PFSK-1 (cell line): ENCODE measurements around the gene PACSIN1.

Source experiments
- FOXP2 ChIP-seq: optimal IDR thresholded peaks from 2 replicates; pipeline ENCODE3; 2011; ENCODE audit warnings: borderline replicate concordance, control low read depth, inconsistent platforms; ENCODE audit not compliant: insufficient read depth; ENCODE audit errors: extremely low read length, extremely low read depth
- POLR2AphosphoS5 ChIP-seq: IDR thresholded peaks from 2 replicates; pipeline ENCODE4 v1.6.1; 2012; ENCODE audit warnings: low read depth, mild to moderate bottlenecking, control low read depth, low read length, moderate library complexity
- TAF1 ChIP-seq: IDR thresholded peaks from 2 replicates; pipeline ENCODE4 v1.6.1; 2012; ENCODE audit warnings: low read length, control low read depth, borderline replicate concordance; ENCODE audit not compliant: insufficient read depth
- TF ChIP-seq, protein P1 (sequence below), 2 experiments: IDR thresholded peaks; 2 replicates each; pipeline versions ENCODE4 v1.6.1 to v1.8.0; 2011 to 2012; ENCODE audit warnings: low read depth in 2 of 2, low read length in 2 of 2, control low read depth in 1 of 2, inconsistent platforms in 1 of 2, mild to moderate bottlenecking in 1 of 2, moderate library complexity in 1 of 2; ENCODE audit not compliant: insufficient read depth in 1 of 2

DNA sequence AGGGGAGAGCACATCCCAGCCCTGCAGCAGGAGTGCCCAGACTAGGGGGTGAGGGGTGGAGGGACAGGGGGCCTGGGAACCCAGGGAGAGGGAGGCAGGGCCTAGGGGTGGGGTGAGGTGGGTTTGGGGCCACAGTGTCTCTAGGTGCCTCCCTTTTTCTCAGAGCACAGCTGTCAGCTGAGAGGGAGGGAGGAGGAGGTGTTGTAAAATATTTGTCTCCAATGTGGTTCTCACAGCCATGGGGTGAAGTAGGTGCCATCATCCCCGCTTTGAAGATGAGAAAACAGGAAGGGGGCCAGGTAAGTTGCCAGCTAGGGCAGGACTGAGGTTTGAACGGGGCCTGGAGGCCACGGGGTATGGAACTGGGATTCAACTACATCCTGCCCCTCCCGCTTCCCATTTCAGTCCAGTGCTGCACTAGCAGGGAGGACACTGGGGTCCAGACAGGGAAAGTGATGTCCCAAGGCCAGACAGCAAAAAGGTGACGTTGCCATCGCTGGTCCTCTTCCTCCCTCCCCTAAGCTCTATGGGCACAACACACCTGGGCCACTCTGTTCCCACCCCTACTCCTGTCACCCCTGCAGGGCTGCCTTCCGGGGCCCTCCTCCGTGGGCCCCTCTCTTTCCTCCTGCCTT lies 20.3 kb downstream of the PACSIN1 start:
- TF ChIP-seq POLR2AphosphoS5 (no peak), FOXP2 (no peak), TAF1 (no peak)
- TF ChIP-seq, protein P1, sequence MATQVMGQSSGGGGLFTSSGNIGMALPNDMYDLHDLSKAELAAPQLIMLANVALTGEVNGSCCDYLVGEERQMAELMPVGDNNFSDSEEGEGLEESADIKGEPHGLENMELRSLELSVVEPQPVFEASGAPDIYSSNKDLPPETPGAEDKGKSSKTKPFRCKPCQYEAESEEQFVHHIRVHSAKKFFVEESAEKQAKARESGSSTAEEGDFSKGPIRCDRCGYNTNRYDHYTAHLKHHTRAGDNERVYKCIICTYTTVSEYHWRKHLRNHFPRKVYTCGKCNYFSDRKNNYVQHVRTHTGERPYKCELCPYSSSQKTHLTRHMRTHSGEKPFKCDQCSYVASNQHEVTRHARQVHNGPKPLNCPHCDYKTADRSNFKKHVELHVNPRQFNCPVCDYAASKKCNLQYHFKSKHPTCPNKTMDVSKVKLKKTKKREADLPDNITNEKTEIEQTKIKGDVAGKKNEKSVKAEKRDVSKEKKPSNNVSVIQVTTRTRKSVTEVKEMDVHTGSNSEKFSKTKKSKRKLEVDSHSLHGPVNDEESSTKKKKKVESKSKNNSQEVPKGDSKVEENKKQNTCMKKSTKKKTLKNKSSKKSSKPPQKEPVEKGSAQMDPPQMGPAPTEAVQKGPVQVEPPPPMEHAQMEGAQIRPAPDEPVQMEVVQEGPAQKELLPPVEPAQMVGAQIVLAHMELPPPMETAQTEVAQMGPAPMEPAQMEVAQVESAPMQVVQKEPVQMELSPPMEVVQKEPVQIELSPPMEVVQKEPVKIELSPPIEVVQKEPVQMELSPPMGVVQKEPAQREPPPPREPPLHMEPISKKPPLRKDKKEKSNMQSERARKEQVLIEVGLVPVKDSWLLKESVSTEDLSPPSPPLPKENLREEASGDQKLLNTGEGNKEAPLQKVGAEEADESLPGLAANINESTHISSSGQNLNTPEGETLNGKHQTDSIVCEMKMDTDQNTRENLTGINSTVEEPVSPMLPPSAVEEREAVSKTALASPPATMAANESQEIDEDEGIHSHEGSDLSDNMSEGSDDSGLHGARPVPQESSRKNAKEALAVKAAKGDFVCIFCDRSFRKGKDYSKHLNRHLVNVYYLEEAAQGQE (IDR thresholded peaks at IDR 0.05; ENCODE audit: insufficient read depth in 1 of 2, low read depth in 2 of 2, low read length in 2 of 2) = no peak
